Neural cell (in vitro differentiated cells): ENCODE results near the gene MTG1. TPM values are rescaled to one million over a fixed set of nuclear protein-coding genes. Genes with fewer than 3 reads are reported as not detected.
"Not testable (repeated sequence)": the region's sequence is repeated elsewhere in the genome, so short reads cannot be mapped to it uniquely, and the experiment has no call there.

ENCODE experiments used
- H2AFZ ChIP-seq: fragments of 200-600, 300-800 bp; sonication (generic), shearing (Covaris generic); 2 replicates; pipeline ENCODE4 v1.6.0; 2014; ENCODE audit warnings: low read depth, mild to moderate bottlenecking, antibody characterized with exemption, low read length, moderate library complexity
- H3F3A ChIP-seq: fragments of 200-600 bp; shearing (Covaris generic); 2 replicates; pipeline ENCODE4 v1.6.1; 2016; ENCODE audit warnings: mild to moderate bottlenecking, moderate library complexity, mixed read lengths, antibody characterized with exemption, low read length; ENCODE audit not compliant: insufficient read depth, poor library complexity, severe bottlenecking
- H3K27ac ChIP-seq: fragments of 200-600, 300-800 bp; sonication (generic), shearing (Covaris generic); 2 replicates; pipeline ENCODE4 v1.5.1; 2014; ENCODE audit warnings: mild to moderate bottlenecking, low read length, moderate library complexity
- H3K27me3 ChIP-seq: fragments of 300-800, 200-600 bp; sonication (generic), shearing (Covaris generic); 2 replicates; pipeline ENCODE4 v1.6.0; 2014; ENCODE audit warnings: mild to moderate bottlenecking, low read depth, low read length, moderate library complexity; ENCODE audit not compliant: insufficient read depth
- H3K36me3 ChIP-seq: fragments of 300-800, 200-600 bp; sonication (generic), shearing (Covaris generic); 2 replicates; pipeline ENCODE4 v1.5.1; 2014; ENCODE audit warnings: mild to moderate bottlenecking, antibody characterized with exemption, low read length, moderate library complexity; ENCODE audit not compliant: insufficient read depth
- H3K4me2 ChIP-seq: fragments of 300-800, 200-600 bp; sonication (generic), shearing (Covaris generic); 2 replicates; pipeline ENCODE4 v1.6.0; 2014; ENCODE audit warnings: mild to moderate bottlenecking, low read length
- H3K4me3 ChIP-seq: fragments of 300-800, 200-600 bp; sonication (generic), shearing (Covaris generic); 2 replicates; pipeline ENCODE4 v1.5.1; 2014; ENCODE audit warnings: mild to moderate bottlenecking, low read length, moderate library complexity
- H3K79me2 ChIP-seq: fragments of 200-600 bp; shearing (Covaris generic); replicated peaks from 2 replicates; pipeline ENCODE4 v1.6.0; 2014; ENCODE audit warnings: mild to moderate bottlenecking, low read length, moderate library complexity; ENCODE audit not compliant: insufficient read depth
- H3K9ac ChIP-seq: fragments of 300-800, 200-600 bp; sonication (generic), shearing (Covaris generic); 2 replicates; pipeline ENCODE4 v1.6.1; 2016; ENCODE audit warnings: mild to moderate bottlenecking, low read length, mixed read lengths
- H3K9me2 ChIP-seq: fragments of 200-600 bp; shearing (Covaris generic); 2 replicates; pipeline ENCODE4 v1.6.1; 2016; ENCODE audit warnings: mild to moderate bottlenecking, low read length, mixed read lengths; ENCODE audit not compliant: insufficient read depth
- H3K9me3 ChIP-seq: fragments of 200-600, 300-800 bp; sonication (generic), shearing (Covaris generic); 2 replicates; pipeline ENCODE4 v1.6.1; 2016; ENCODE audit warnings: mild to moderate bottlenecking, mixed run types, low read length, moderate library complexity, mixed read lengths
- H4K20me1 ChIP-seq: fragments of 200-600 bp; shearing (Covaris generic); 2 replicates; pipeline ENCODE4 v1.6.1; 2016; ENCODE audit warnings: mild to moderate bottlenecking, mixed run types; ENCODE audit not compliant: insufficient read depth
- polyA plus RNA-seq: library from polyadenylated mRNA; depleted of rRNA; stranded (reverse); fragments of >200 nt; gene quantifications from 2 replicates; pipeline ENCODE4 v1.2.3, GENCODE V29; 2014

Gene MTG1
- polyA plus RNA-seq, 1 donor from 2014 or later, result 52.3 TPM

- H3K79me2 ChIP-seq, H4K20me1 ChIP-seq, H3K9me3 ChIP-seq, H3F3A ChIP-seq, H3K36me3 ChIP-seq, H3K9ac ChIP-seq, H3K9me2 ChIP-seq, H3K27me3 ChIP-seq, H3K4me3 ChIP-seq, H3K27ac ChIP-seq, H2AFZ ChIP-seq, H3K4me2 ChIP-seq: not testable (repeated sequence)
Observed at GRCh38 chr10:133424102-133424501, 30.1 kb downstream of the MTG1 start.

- H4K20me1 ChIP-seq, H3K27me3 ChIP-seq, H3K4me3 ChIP-seq, H2AFZ ChIP-seq, H3K79me2 ChIP-seq, H3K4me2 ChIP-seq, H3K9ac ChIP-seq, H3F3A ChIP-seq, H3K36me3 ChIP-seq, H3K9me3 ChIP-seq, H3K27ac ChIP-seq, H3K9me2 ChIP-seq: not testable (repeated sequence)
Observed at GRCh38 chr10:133424601-133425000, 30.6 kb downstream of the MTG1 start, which contains the start of gene SPRN. TSS of gene SPRN (minus strand) at chr10:133424625. CDS start at chr10:133423681, 944 bp downstream.

GRCh38 chr10:133429571-133429970 lies 35.6 kb downstream of the MTG1 start:
- not testable (repeated sequence) for H3K9ac ChIP-seq, H3K9me2 ChIP-seq, H3K4me2 ChIP-seq, H3K27ac ChIP-seq, H2AFZ ChIP-seq, H4K20me1 ChIP-seq, H3K36me3 ChIP-seq, H3K27me3 ChIP-seq, H3K9me3 ChIP-seq, H3K4me3 ChIP-seq, H3F3A ChIP-seq, H3K79me2 ChIP-seq

- not testable (repeated sequence) for H3K27ac ChIP-seq, H4K20me1 ChIP-seq, H3K9me3 ChIP-seq, H3K27me3 ChIP-seq, H2AFZ ChIP-seq, H3K9ac ChIP-seq, H3F3A ChIP-seq, H3K36me3 ChIP-seq, H3K79me2 ChIP-seq, H3K9me2 ChIP-seq, H3K4me2 ChIP-seq, H3K4me3 ChIP-seq
Observed at GRCh38 chr10:133431888-133432613, 38.1 kb downstream of the MTG1 start.

GRCh38 chr10:133432789-133433188 lies 38.8 kb downstream of the MTG1 start:
- not testable (repeated sequence) for H4K20me1 ChIP-seq, H2AFZ ChIP-seq, H3K79me2 ChIP-seq, H3K27ac ChIP-seq, H3K9me2 ChIP-seq, H3K4me2 ChIP-seq, H3F3A ChIP-seq, H3K9me3 ChIP-seq, H3K9ac ChIP-seq, H3K4me3 ChIP-seq, H3K36me3 ChIP-seq, H3K27me3 ChIP-seq
